Measurements from ENCODE around the gene NIPAL3. TPM values are rescaled to one million over a fixed set of nuclear protein-coding genes. Genes with fewer than 3 reads are reported as not detected.
A peak's percentile ranks its signal among the peaks of the same experiment; 100 is the strongest.

NIPAL3 gene
- total RNA-seq, 1 experiment from 2014 or later: 11.2 TPM

DNA sequence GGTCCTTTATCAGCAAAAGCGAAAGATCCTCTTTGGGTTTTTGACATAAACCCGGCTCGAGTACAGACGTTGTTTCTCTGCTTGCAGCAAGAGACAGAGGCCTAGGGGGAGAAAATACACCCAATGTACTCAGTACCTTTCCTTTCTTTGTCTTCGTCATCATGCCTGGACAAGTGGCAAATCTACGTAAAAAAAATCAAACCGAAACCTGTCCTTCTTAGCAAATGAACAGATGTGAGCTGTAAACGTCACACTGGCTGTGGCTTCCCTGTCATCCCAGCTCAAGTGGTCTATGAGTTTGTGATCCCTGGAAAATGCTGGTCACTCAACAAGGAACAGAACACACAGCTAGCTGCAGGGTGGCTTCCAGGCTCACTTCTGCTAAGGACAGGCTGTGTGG lies 41.9 kb upstream of the NIPAL3 start (continued):
- TF ChIP-seq OVOL2 (CRISPR knock-in tag; IDR thresholded peaks at IDR 0.05; ENCODE audit: borderline replicate concordance): no peak
- TF ChIP-seq JUN (CRISPR knock-in tag; IDR thresholded peaks at IDR 0.05): no peak
- TF ChIP-seq HMGA2 (CRISPR knock-in tag; IDR thresholded peaks at IDR 0.05): no peak
- no peak for TF ChIP-seq NR2C2 (CRISPR knock-in tag; IDR thresholded peaks at IDR 0.05)
- TF ChIP-seq, protein P1, sequence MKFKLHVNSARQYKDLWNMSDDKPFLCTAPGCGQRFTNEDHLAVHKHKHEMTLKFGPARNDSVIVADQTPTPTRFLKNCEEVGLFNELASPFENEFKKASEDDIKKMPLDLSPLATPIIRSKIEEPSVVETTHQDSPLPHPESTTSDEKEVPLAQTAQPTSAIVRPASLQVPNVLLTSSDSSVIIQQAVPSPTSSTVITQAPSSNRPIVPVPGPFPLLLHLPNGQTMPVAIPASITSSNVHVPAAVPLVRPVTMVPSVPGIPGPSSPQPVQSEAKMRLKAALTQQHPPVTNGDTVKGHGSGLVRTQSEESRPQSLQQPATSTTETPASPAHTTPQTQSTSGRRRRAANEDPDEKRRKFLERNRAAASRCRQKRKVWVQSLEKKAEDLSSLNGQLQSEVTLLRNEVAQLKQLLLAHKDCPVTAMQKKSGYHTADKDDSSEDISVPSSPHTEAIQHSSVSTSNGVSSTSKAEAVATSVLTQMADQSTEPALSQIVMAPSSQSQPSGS (CRISPR knock-in tag; IDR thresholded peaks at IDR 0.05; ENCODE audit: borderline replicate concordance, low read depth): no peak
- TF ChIP-seq, protein P2, sequence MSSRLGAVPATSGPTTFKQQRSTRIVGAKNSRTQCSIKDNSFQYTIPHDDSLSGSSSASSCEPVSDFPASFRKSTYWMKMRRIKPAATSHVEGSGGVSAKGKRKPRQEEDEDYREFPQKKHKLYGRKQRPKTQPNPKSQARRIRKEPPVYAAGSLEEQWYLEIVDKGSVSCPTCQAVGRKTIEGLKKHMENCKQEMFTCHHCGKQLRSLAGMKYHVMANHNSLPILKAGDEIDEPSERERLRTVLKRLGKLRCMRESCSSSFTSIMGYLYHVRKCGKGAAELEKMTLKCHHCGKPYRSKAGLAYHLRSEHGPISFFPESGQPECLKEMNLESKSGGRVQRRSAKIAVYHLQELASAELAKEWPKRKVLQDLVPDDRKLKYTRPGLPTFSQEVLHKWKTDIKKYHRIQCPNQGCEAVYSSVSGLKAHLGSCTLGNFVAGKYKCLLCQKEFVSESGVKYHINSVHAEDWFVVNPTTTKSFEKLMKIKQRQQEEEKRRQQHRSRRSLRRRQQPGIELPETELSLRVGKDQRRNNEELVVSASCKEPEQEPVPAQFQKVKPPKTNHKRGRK (CRISPR knock-in tag; IDR thresholded peaks at IDR 0.05; ENCODE audit: borderline replicate concordance): no peak
- TF ChIP-seq SP1 (CRISPR knock-in tag; conservative IDR thresholded peaks at IDR 0.05): no peak
- TF ChIP-seq MXD4 (CRISPR knock-in tag; IDR thresholded peaks at IDR 0.05; ENCODE audit: borderline replicate concordance): no peak
- TF ChIP-seq, protein P3, sequence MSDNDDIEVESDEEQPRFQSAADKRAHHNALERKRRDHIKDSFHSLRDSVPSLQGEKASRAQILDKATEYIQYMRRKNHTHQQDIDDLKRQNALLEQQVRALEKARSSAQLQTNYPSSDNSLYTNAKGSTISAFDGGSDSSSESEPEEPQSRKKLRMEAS (CRISPR knock-in tag; IDR thresholded peaks at IDR 0.05): no peak
- no peak for TF ChIP-seq TEAD1 (CRISPR knock-in tag; IDR thresholded peaks at IDR 0.05)

DNA sequence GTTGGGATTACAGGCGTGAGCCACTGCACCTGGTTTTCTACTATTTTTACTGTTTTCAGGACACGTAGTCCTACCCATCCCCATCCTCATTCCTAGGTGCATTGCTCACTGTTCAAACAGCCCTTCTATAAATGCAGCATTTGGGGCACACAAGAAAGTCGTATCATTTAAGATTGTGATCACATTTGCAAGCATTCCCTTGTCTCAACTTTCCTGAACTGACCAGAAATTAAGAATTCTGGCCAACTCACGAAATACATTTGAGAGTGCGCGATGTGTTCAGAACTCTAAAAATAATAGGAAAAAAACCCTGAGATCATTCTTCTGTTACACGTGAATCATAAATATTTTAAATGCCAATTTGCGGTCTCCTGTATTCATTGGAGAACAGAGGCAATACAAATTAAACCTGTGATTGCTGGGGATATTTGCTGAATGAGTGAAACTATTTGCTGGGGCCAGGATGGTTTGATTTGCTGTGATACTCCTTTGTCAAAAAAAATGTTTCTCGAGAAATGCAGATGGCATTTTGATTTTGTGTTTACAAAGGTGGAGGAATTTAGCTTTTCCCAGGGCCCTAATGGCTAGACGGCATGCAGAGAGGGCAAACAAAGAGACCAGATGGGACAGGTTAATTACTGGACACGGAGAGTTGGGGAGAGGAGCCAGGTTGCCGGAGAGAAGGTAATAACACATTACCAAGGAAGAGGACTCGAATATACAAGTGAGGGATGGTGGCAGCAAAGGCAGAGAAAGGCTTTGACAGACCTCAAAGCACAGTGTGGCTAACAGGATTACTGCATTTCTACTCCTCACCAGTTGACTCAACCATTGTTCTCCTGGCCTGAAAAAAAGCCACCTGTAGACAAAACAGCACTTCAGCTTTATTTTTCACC lies 40.5 kb upstream of the NIPAL3 start:
- H3K27me3 Mint-ChIP-seq (ENCODE audit: low read depth): no peaks in the 10 kb centered on the region
- H3K36me3 Mint-ChIP-seq: no peaks in the 10 kb centered on the region
- peak; percentile 89 for ATAC-seq
- TF ChIP-seq, protein P4, sequence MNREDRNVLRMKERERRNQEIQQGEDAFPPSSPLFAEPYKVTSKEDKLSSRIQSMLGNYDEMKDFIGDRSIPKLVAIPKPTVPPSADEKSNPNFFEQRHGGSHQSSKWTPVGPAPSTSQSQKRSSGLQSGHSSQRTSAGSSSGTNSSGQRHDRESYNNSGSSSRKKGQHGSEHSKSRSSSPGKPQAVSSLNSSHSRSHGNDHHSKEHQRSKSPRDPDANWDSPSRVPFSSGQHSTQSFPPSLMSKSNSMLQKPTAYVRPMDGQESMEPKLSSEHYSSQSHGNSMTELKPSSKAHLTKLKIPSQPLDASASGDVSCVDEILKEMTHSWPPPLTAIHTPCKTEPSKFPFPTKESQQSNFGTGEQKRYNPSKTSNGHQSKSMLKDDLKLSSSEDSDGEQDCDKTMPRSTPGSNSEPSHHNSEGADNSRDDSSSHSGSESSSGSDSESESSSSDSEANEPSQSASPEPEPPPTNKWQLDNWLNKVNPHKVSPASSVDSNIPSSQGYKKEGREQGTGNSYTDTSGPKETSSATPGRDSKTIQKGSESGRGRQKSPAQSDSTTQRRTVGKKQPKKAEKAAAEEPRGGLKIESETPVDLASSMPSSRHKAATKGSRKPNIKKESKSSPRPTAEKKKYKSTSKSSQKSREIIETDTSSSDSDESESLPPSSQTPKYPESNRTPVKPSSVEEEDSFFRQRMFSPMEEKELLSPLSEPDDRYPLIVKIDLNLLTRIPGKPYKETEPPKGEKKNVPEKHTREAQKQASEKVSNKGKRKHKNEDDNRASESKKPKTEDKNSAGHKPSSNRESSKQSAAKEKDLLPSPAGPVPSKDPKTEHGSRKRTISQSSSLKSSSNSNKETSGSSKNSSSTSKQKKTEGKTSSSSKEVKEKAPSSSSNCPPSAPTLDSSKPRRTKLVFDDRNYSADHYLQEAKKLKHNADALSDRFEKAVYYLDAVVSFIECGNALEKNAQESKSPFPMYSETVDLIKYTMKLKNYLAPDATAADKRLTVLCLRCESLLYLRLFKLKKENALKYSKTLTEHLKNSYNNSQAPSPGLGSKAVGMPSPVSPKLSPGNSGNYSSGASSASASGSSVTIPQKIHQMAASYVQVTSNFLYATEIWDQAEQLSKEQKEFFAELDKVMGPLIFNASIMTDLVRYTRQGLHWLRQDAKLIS (CRISPR knock-in tag; IDR thresholded peaks at IDR 0.05; ENCODE audit: borderline replicate concordance): no peak
- TF ChIP-seq CBFB (CRISPR knock-in tag; IDR thresholded peaks at IDR 0.05; ENCODE audit: low read depth) (no peak), RELA (CRISPR knock-in tag; IDR thresholded peaks at IDR 0.05; ENCODE audit: borderline replicate concordance) (no peak), ZNF317 (CRISPR knock-in tag; IDR thresholded peaks at IDR 0.05; ENCODE audit: borderline replicate concordance, low read depth) (no peak), GABPB1 (CRISPR knock-in tag; IDR thresholded peaks at IDR 0.05) (no peak)
- TF ChIP-seq, protein P5, sequence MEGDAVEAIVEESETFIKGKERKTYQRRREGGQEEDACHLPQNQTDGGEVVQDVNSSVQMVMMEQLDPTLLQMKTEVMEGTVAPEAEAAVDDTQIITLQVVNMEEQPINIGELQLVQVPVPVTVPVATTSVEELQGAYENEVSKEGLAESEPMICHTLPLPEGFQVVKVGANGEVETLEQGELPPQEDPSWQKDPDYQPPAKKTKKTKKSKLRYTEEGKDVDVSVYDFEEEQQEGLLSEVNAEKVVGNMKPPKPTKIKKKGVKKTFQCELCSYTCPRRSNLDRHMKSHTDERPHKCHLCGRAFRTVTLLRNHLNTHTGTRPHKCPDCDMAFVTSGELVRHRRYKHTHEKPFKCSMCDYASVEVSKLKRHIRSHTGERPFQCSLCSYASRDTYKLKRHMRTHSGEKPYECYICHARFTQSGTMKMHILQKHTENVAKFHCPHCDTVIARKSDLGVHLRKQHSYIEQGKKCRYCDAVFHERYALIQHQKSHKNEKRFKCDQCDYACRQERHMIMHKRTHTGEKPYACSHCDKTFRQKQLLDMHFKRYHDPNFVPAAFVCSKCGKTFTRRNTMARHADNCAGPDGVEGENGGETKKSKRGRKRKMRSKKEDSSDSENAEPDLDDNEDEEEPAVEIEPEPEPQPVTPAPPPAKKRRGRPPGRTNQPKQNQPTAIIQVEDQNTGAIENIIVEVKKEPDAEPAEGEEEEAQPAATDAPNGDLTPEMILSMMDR (IDR thresholded peaks at IDR 0.05): no peak
- no peaks in the 10 kb centered on the region for H3K9me3 Mint-ChIP-seq
- peaks cover 24% of the 10 kb centered on the region for H3K4me1 Mint-ChIP-seq
- peak; percentile 42 for DNase-seq (ENCODE audit: low spot score)
- H3K27ac Mint-ChIP-seq: peak overlapping the region; percentile 97
- ChIA-PET CTCF (interaction anchor here (0.8 to 1.4 kb wide), 5 partner anchors 11 to 176 kb away, joined by 3 to 4 read pairs (median 3); partner anchors contain the start of gene GRHL3), POLR2A (no interaction called here)
- H3K4me3 Mint-ChIP-seq: no peak overlapping the region
